ENCODE results near the gene ATP5F1C.

Gene ATP5F1C

DNA sequence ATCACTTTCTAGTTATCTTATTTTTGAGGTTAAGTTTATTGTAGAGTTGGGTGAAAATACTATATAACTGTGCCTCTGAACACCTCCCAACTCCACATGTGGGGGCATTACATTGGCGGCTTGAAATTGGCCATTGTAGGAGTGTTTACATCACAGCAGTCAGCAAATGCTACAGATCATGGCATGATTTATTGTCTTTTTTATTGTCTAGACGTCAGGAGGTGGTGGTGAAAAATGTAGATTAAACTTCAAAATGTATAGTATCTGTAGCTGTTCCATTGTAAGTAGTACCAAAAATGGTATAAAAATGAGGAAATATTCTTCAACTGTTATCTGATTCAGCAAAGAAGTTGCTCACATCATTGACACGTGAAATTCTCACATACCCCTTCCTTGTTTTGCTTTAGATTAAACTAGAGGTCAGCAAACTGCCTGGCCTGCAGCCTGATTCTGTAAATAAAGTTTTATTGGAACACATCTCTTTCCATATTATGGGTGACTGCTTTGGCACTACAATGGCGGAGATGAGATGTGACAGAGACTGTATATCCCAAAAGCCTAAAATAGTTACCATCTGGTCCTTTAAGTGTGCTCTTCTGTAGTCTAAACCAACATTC is 65.4 kb downstream of the ATP5F1C start:
- DNase-seq (ENCODE audit: low read depth): no peak

DNA sequence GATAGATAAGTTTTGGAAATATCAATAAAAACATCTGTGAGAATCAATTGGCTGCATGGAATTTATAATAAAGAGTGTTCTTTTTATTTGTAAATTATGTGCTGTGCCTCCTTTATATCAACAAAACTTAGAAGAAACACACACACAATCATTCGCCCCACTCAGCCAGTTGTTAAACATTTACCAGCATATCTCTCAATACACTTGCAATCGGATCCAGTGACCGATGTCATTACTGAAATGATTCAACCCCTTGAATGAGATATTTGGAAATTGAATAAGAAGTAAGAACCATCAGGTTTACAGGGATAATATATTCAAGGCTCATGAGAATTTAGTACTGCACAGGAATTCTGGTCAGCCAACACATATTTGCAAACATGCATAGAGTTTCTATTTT is 65.9 kb downstream of the ATP5F1C start:
- DNase-seq (ENCODE audit: low read depth): no peak

DNA sequence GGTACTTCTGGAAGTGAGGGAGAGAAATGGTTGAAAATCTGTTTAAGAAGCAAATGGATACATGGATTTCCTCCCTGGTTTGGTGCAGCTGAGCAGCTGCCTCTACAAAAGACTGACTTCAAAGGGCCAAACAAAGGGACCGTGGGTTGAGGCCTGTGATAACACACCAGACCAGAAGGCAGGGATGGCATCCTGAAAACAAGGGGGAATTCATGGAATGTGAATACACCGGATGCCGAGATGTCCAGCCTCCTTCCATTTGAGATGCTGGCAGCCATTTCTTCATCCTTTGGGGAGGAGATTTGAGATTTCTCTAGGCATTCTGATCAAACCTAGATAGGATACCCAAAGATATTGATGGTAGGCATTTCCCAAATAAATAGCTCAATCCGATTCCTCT is 67.2 kb downstream of the ATP5F1C start:
- no peak for DNase-seq (ENCODE audit: low read depth)

DNA sequence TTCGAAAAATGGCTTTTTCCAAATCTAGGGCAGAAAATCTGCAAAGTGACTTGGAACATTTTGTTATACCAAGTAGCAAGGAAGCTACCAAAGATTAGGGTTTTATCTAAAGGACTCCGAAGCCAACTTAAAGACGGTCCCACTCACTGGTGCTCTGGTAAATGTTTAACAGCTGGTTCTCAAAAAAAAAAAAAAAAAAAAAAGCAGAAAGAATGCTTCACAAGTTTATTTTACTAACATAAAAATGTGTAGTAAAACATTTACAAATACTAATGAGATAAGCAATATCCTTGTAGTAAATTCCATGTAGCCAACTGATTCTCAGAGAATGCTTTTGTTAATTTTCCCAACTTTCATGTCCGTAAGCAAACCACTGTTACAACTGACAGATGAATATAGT is 68.7 kb downstream of the ATP5F1C start:
- DNase-seq (ENCODE audit: low read depth): no peak

DNA sequence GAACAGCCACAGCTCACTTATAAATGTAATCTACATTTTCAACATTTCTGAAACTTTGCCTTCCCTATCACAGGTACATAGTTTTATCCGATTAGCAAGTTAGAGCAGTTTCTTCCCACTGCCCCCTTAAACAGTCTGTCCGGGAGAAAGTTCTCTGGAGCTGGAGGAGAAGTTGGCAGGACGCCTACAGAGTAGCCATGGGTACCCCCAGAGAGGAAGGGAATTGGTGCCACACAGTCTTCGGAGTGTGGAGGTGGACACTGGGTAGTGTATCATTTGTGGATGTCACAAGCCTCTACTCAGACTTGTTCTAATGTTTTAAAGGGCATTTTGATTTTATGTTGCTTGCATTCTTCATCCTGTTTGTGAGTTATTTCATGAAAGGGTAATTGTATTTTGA is 69.3 kb downstream of the ATP5F1C start:
- DNase-seq (ENCODE audit: low read depth): no peak
